ENCODE measurements around the gene INPP5F.

INPP5F gene

GRCh38 chr10:119725828-119726675 is at the start of gene INPP5F:
Gene INPP5F, plus strand, starts transcription at chr10:119726050. Its CDS starts 213 bp downstream, at chr10:119726263.
- in situ Hi-C loops (cut with MboI; ENCODE audit: low sequenced_read_pairs): no loop called here

- in situ Hi-C loops (cut with MboI; ENCODE audit: low sequenced_read_pairs): loop anchor here (25.0 kb wide), 1 partner anchor 660 kb away; no protein-coding TSS in a partner anchor
Measured at GRCh38 chr10:119677126-119677525, 48.7 kb upstream of the INPP5F start.

- in situ Hi-C loops (cut with MboI; ENCODE audit: low sequenced_read_pairs): loop anchor here (25.0 kb wide), 1 partner anchor 659 kb away; no protein-coding TSS in a partner anchor
Measured at GRCh38 chr10:119677904-119678755, 47.7 kb upstream of the INPP5F start.

- in situ Hi-C loops (cut with MboI; ENCODE audit: low sequenced_read_pairs): loop anchor here (25.0 kb wide), 1 partner anchor 658 kb away; no protein-coding TSS in a partner anchor
Measured at GRCh38 chr10:119679480-119679829, 46.4 kb upstream of the INPP5F start.

GRCh38 chr10:119680050-119680449 is 45.8 kb upstream of the INPP5F start:
- in situ Hi-C loops (cut with MboI; ENCODE audit: low sequenced_read_pairs): loop anchor here (25.0 kb wide), 1 partner anchor 657 kb away; no protein-coding TSS in a partner anchor

- in situ Hi-C loops (cut with MboI; ENCODE audit: low sequenced_read_pairs): loop anchor here (25.0 kb wide), 1 partner anchor 657 kb away; no protein-coding TSS in a partner anchor
Measured at GRCh38 chr10:119680650-119681081, 45.2 kb upstream of the INPP5F start.

GRCh38 chr10:119686465-119687191 is 39.2 kb upstream of the INPP5F start:
- in situ Hi-C loops (cut with MboI; ENCODE audit: low sequenced_read_pairs): loop anchor here (25.0 kb wide), 1 partner anchor 651 kb away; no protein-coding TSS in a partner anchor

- in situ Hi-C loops (cut with MboI; ENCODE audit: low sequenced_read_pairs): loop anchor here (25.0 kb wide), 1 partner anchor 650 kb away; no protein-coding TSS in a partner anchor
Measured at GRCh38 chr10:119687192-119688032, 38.4 kb upstream of the INPP5F start.

GRCh38 chr10:119688033-119688508 is 37.8 kb upstream of the INPP5F start:
- in situ Hi-C loops (cut with MboI; ENCODE audit: low sequenced_read_pairs): loop anchor here (25.0 kb wide), 1 partner anchor 649 kb away; no protein-coding TSS in a partner anchor

- in situ Hi-C loops (cut with MboI; ENCODE audit: low sequenced_read_pairs): loop anchor here (25.0 kb wide), 1 partner anchor 648 kb away; no protein-coding TSS in a partner anchor
Measured at GRCh38 chr10:119689016-119689580, 36.8 kb upstream of the INPP5F start.

GRCh38 chr10:119691726-119692125 is 34.1 kb upstream of the INPP5F start:
- in situ Hi-C loops (cut with MboI; ENCODE audit: low sequenced_read_pairs): loop anchor here (25.0 kb wide), 1 partner anchor 646 kb away; no protein-coding TSS in a partner anchor

- in situ Hi-C loops (cut with MboI; ENCODE audit: low sequenced_read_pairs): loop anchor here (25.0 kb wide), 1 partner anchor 644 kb away; no protein-coding TSS in a partner anchor
Measured at GRCh38 chr10:119693262-119693957, 32.4 kb upstream of the INPP5F start.

GRCh38 chr10:119694608-119695007 is 31.2 kb upstream of the INPP5F start:
- in situ Hi-C loops (cut with MboI; ENCODE audit: low sequenced_read_pairs): loop anchor here (25.0 kb wide), 1 partner anchor 643 kb away; no protein-coding TSS in a partner anchor

GRCh38 chr10:119700321-119700954 is 25.4 kb upstream of the INPP5F start:
- in situ Hi-C loops (cut with MboI; ENCODE audit: low sequenced_read_pairs): no loop called here

GRCh38 chr10:119701861-119702260 is 24.0 kb upstream of the INPP5F start:
- in situ Hi-C loops (cut with MboI; ENCODE audit: low sequenced_read_pairs): no loop called here

- in situ Hi-C loops (cut with MboI; ENCODE audit: low sequenced_read_pairs): no loop called here
Measured at GRCh38 chr10:119702583-119702982, 23.3 kb upstream of the INPP5F start.

- in situ Hi-C loops (cut with MboI; ENCODE audit: low sequenced_read_pairs): no loop called here
Measured at GRCh38 chr10:119703903-119704508, 21.8 kb upstream of the INPP5F start.

All from HL-60/S4 (cell line).